ENCODE data around the gene GRM4.

The GRM4 gene

DNA sequence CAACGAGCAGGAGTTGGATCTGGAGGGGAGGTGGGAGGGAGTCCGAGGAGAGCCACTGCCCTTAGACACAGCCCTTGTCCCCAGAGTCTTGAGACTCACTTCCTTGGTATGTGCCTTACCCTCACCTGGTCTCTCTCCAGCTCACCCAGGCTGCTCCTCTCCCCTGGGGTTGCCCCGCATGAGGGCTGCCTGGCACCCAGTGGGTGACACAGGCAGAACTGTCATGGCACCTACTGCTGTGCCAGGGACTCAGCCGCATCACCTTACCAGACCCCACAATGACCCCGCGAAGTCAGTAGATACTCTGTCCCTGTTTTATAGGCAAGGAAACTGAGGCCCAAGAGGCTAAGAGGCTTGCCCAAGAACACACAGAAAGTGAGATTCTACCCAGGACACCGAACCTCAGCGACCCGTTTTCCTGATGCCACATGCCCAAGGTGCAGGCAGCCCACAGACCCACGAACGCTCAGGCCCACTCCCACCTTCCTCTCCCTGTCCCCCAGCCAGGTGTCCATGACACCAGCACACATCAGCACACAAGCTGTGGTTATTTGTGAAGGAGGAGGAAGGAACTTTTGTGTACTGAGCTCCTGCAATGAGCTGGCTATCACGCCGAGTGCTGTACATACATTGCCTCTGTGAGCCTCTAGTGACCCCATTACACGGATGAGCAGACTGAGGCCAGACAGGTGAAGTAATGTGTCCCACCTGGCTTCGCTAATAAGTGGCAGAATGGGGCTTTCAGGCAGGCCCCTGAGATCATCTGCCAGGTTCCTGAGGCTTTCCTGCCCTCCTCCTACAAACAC lies 168.1 kb downstream of the GRM4 start:
- no peak for DNase-seq
- Histone ChIP-seq H3K9me3 (replicated peaks; ENCODE audit: insufficient read depth, low read length) (no peaks in the 10 kb centered on the region), H3K9ac (ENCODE audit: low read length) (no peak overlapping the region), H3K79me2 (ENCODE audit: low read length) (no peaks in the 10 kb centered on the region), H3K4me1 (ENCODE audit: low read length) (no peaks in the 10 kb centered on the region), H3K27me3 (replicated peaks; ENCODE audit: insufficient read depth, low read length) (peaks cover 56% of the 10 kb centered on the region), H3F3A (ENCODE audit: insufficient read depth, low read length) (no peaks in the 10 kb centered on the region), H3K4me3 (ENCODE audit: low read length) (no peak overlapping the region), H3K27ac (ENCODE audit: low read length) (no peak overlapping the region), H4K20me1 (ENCODE audit: insufficient read depth, low read length) (no peaks in the 10 kb centered on the region), H2AFZ (ENCODE audit: low read length) (no peak overlapping the region), H3K9me2 (replicated peaks; ENCODE audit: insufficient read depth, low read length) (no peaks in the 10 kb centered on the region), H3K36me3 (replicated peaks; ENCODE audit: insufficient read depth, low read length) (no peaks in the 10 kb centered on the region), H3K4me2 (ENCODE audit: low read depth, low read length) (no peak overlapping the region)
- TF ChIP-seq EZH2phosphoT487 (IDR thresholded peaks at IDR 0.05; ENCODE audit: low read length) (no peak), EZH2 (optimal IDR thresholded peaks at IDR 0.05; ENCODE audit: low read depth, low read length) (no peak)
- TF ChIP-seq, protein P1, sequence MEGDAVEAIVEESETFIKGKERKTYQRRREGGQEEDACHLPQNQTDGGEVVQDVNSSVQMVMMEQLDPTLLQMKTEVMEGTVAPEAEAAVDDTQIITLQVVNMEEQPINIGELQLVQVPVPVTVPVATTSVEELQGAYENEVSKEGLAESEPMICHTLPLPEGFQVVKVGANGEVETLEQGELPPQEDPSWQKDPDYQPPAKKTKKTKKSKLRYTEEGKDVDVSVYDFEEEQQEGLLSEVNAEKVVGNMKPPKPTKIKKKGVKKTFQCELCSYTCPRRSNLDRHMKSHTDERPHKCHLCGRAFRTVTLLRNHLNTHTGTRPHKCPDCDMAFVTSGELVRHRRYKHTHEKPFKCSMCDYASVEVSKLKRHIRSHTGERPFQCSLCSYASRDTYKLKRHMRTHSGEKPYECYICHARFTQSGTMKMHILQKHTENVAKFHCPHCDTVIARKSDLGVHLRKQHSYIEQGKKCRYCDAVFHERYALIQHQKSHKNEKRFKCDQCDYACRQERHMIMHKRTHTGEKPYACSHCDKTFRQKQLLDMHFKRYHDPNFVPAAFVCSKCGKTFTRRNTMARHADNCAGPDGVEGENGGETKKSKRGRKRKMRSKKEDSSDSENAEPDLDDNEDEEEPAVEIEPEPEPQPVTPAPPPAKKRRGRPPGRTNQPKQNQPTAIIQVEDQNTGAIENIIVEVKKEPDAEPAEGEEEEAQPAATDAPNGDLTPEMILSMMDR (IDR thresholded peaks at IDR 0.05; ENCODE audit: low read length) = no peak

DNA sequence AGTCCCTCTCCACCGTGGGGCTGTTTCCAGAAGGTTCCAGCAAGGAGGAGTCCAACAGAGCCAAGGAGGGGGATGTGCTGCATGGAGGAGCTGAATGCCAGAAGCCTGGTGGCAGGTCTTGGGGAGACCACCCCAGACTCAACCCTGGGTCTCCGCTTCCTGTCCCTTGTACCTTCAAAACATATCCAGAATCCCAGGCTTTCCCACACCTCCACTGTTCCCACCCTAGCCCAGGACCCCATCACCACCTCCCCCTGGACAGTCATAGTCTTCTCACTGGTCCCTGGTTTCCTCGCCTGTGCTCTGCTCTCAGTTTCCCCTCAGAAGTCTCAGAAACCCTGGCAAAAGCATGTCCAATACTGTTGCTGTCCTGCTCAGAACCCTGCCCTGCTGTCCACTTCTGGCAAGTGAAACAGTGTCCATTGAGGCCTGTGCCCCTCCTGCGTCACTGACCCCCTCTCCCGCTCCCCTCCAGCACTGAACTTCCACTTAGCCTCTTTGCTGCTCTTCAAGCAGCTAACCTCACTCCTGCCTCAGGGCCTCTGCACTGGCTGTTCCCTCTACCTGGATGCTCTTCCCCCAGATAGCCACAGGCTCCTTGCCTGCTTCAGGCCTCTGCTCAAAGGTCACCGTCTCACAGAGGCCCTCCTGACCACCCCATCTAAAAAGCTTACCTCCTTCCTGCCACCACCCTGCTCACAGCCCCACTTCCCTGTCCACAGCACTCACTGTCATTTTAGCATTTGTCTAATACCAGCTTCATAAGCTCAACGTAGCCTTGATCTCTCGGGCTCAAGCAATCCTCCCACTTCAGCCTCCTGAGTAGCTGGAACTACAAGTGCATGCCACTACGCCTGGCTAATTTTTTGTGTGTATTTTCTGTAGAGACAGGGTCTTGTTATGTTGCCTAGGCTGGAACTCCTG lies 169.2 kb downstream of the GRM4 start:
- DNase-seq = no peak
- no peaks in the 10 kb centered on the region for H3K4me1 ChIP-seq (ENCODE audit: low read length)
- H3K4me2 ChIP-seq (ENCODE audit: low read depth, low read length) = no peak overlapping the region
- H3K27me3 ChIP-seq (replicated peaks; ENCODE audit: insufficient read depth, low read length) = peaks cover 61% of the 10 kb centered on the region
- no peak overlapping the region for H2AFZ ChIP-seq (ENCODE audit: low read length)
- H3K36me3 ChIP-seq (replicated peaks; ENCODE audit: insufficient read depth, low read length) = no peaks in the 10 kb centered on the region
- H3K9me2 ChIP-seq (replicated peaks; ENCODE audit: insufficient read depth, low read length) = no peaks in the 10 kb centered on the region
- no peak overlapping the region for H3K4me3 ChIP-seq (ENCODE audit: low read length)
- no peaks in the 10 kb centered on the region for H3K79me2 ChIP-seq (ENCODE audit: low read length)
- H3K27ac ChIP-seq (ENCODE audit: low read length) = no peak overlapping the region
- H4K20me1 ChIP-seq (ENCODE audit: insufficient read depth, low read length) = no peaks in the 10 kb centered on the region
- no peaks in the 10 kb centered on the region for H3K9me3 ChIP-seq (replicated peaks; ENCODE audit: insufficient read depth, low read length)
- TF ChIP-seq EZH2 (optimal IDR thresholded peaks at IDR 0.05; ENCODE audit: low read depth, low read length) (no peak), EZH2phosphoT487 (IDR thresholded peaks at IDR 0.05; ENCODE audit: low read length) (no peak)
- TF ChIP-seq, protein P1 (IDR thresholded peaks at IDR 0.05; ENCODE audit: low read length) = no peak
- H3F3A ChIP-seq (ENCODE audit: insufficient read depth, low read length) = no peaks in the 10 kb centered on the region
- no peak overlapping the region for H3K9ac ChIP-seq (ENCODE audit: low read length)

DNA sequence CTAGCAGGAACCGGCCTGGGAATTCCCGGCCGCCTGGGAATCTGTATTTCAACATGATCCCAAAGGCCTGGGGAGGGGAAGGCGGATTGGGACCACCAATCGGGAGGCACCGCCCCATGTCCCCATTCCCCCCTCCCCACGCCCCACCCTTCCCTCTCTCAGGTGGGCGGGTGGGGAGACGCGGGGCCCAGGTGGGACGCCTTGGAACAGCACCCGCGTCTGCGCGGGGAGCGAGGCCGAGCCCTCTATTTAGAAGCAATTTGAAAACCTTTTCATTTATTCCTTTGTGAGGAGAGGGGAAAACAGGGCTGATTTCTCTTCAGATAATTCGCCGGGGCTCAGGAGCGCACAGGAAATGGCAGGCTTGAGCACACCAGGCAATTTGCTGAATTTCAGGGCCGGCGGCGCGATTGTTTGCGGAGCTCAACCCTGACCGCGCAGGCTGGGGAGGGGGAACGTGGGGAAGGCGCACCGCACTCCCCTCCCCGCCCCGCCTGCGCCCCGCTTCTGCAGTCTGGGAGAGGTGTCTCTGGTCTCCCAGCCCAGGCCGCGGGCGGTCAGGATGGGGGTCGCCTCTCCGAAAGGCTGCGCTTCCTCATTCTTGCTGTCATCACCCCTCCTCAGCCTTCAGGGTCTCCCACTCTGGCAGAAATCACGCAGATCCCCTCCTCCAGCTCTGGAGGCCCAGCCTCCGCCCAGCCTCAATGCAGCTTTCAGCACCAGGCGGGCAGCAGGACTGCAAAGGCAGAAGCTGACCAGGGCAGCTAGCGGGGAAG lies 170.0 kb downstream of the GRM4 start:
- no peaks in the 10 kb centered on the region for H3K9me3 ChIP-seq (replicated peaks; ENCODE audit: insufficient read depth, low read length)

More for the DNA sequence above, 170.0 kb downstream of the GRM4 start:
- Histone ChIP-seq H3K79me2 (ENCODE audit: low read length) (no peaks in the 10 kb centered on the region), H3K4me3 (ENCODE audit: low read length) (no peak overlapping the region), H3K36me3 (replicated peaks; ENCODE audit: insufficient read depth, low read length) (no peaks in the 10 kb centered on the region), H3K9me2 (replicated peaks; ENCODE audit: insufficient read depth, low read length) (no peaks in the 10 kb centered on the region), H3K4me1 (ENCODE audit: low read length) (no peaks in the 10 kb centered on the region), H4K20me1 (ENCODE audit: insufficient read depth, low read length) (no peaks in the 10 kb centered on the region), H2AFZ (ENCODE audit: low read length) (no peak overlapping the region), H3F3A (ENCODE audit: insufficient read depth, low read length) (no peaks in the 10 kb centered on the region), H3K4me2 (ENCODE audit: low read depth, low read length) (no peak overlapping the region), H3K9ac (ENCODE audit: low read length) (no peak overlapping the region), H3K27ac (ENCODE audit: low read length) (no peak overlapping the region), H3K27me3 (replicated peaks; ENCODE audit: insufficient read depth, low read length) (peaks cover 66% of the 10 kb centered on the region)
- no peak for DNase-seq
- TF ChIP-seq, protein P1 (IDR thresholded peaks at IDR 0.05; ENCODE audit: low read length) = no peak
- no peak for TF ChIP-seq EZH2phosphoT487 (IDR thresholded peaks at IDR 0.05; ENCODE audit: low read length)
- TF ChIP-seq EZH2 (optimal IDR thresholded peaks at IDR 0.05; ENCODE audit: low read depth, low read length) = no peak
